Measurements from ENCODE around the gene TMOD1. TPM values are rescaled to one million over a fixed set of nuclear protein-coding genes. Genes with fewer than 3 reads are reported as not detected.
A peak's percentile ranks its signal among the peaks of the same experiment; 100 is the strongest.

The TMOD1 gene
- total and polyA plus RNA-seq, 9 of the 15 experiments (the other 6 are each of a cell fraction or from before 2014, with no cell fraction given), result 7.1 to 41.2 (median 14.2) TPM

DNA sequence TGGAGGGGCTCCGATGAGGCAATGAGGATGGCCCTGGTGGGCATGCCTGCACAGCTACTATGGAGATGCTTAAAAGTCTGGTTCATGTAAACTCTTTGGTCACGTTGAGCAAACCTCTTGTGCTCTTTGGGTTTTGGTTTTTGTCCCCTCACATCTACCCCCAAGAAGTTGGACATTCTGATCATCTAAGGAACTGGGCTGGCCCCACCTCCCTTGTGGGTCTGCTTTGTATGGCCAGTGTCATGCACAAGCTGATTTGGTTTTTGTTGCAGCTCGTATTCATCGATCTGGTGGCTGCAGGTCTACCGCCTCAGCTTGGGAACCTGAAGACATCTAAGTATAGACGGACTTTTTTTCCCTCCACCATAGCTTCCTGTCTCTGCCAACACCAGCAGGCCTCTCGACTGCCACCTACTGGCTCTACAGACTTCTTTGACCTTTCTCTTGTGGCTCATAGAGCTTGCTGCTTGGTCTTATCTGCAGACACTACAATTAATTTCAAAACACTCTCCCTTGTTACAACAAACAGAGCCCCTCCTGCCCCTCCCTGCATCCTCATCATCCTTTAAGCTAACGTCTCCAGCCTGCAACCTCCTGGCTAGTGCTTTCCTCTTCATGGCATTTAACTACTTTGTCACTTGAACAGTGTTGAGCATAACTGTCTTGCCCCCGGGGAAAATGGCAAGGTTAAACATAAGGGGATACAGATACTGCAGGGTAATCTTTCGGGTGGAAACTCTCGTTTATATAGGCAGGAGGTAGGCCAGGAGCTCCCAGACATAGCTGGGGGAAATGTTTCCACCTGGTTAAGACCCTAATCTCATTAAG is 97.2 kb downstream of the TMOD1 start (continued):
- TF ChIP-seq, protein P1, sequence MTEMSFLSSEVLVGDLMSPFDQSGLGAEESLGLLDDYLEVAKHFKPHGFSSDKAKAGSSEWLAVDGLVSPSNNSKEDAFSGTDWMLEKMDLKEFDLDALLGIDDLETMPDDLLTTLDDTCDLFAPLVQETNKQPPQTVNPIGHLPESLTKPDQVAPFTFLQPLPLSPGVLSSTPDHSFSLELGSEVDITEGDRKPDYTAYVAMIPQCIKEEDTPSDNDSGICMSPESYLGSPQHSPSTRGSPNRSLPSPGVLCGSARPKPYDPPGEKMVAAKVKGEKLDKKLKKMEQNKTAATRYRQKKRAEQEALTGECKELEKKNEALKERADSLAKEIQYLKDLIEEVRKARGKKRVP (CRISPR knock-in tag; IDR thresholded peaks at IDR 0.05), result no peak
- TF ChIP-seq ZNF584 (CRISPR knock-in tag; IDR thresholded peaks at IDR 0.05; ENCODE audit: low read depth) (no peak), MCM3 (IDR thresholded peaks at IDR 0.05) (no peak), FIP1L1 (IDR thresholded peaks at IDR 0.05; ENCODE audit: low read depth, low read length, poor library complexity, severe bottlenecking) (no peak), SETDB1 (IDR thresholded peaks at IDR 0.05; ENCODE audit: low read length) (no peak), POLR3A (IDR thresholded peaks at IDR 0.05; ENCODE audit: borderline replicate concordance, extremely low read depth, insufficient read depth, insufficient read length) (no peak), RHOXF2B (CRISPR knock-in tag; conservative IDR thresholded peaks at IDR 0.05) (0 out of 2 replicates have a peak, but pooled peaks have one; percentile 18), ZNF561 (CRISPR knock-in tag; conservative IDR thresholded peaks at IDR 0.05) (no peak), KLF16 (IDR thresholded peaks at IDR 0.05) (no peak), ZNF644 (tag; IDR thresholded peaks at IDR 0.05; ENCODE audit: low read depth) (no peak)
- TF ChIP-seq, protein P2, sequence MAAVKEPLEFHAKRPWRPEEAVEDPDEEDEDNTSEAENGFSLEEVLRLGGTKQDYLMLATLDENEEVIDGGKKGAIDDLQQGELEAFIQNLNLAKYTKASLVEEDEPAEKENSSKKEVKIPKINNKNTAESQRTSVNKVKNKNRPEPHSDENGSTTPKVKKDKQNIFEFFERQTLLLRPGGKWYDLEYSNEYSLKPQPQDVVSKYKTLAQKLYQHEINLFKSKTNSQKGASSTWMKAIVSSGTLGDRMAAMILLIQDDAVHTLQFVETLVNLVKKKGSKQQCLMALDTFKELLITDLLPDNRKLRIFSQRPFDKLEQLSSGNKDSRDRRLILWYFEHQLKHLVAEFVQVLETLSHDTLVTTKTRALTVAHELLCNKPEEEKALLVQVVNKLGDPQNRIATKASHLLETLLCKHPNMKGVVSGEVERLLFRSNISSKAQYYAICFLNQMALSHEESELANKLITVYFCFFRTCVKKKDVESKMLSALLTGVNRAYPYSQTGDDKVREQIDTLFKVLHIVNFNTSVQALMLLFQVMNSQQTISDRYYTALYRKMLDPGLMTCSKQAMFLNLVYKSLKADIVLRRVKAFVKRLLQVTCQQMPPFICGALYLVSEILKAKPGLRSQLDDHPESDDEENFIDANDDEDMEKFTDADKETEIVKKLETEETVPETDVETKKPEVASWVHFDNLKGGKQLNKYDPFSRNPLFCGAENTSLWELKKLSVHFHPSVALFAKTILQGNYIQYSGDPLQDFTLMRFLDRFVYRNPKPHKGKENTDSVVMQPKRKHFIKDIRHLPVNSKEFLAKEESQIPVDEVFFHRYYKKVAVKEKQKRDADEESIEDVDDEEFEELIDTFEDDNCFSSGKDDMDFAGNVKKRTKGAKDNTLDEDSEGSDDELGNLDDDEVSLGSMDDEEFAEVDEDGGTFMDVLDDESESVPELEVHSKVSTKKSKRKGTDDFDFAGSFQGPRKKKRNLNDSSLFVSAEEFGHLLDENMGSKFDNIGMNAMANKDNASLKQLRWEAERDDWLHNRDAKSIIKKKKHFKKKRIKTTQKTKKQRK (IDR thresholded peaks at IDR 0.05; ENCODE audit: borderline replicate concordance, low read depth, low read length), result no peak
- TF ChIP-seq, protein P3, sequence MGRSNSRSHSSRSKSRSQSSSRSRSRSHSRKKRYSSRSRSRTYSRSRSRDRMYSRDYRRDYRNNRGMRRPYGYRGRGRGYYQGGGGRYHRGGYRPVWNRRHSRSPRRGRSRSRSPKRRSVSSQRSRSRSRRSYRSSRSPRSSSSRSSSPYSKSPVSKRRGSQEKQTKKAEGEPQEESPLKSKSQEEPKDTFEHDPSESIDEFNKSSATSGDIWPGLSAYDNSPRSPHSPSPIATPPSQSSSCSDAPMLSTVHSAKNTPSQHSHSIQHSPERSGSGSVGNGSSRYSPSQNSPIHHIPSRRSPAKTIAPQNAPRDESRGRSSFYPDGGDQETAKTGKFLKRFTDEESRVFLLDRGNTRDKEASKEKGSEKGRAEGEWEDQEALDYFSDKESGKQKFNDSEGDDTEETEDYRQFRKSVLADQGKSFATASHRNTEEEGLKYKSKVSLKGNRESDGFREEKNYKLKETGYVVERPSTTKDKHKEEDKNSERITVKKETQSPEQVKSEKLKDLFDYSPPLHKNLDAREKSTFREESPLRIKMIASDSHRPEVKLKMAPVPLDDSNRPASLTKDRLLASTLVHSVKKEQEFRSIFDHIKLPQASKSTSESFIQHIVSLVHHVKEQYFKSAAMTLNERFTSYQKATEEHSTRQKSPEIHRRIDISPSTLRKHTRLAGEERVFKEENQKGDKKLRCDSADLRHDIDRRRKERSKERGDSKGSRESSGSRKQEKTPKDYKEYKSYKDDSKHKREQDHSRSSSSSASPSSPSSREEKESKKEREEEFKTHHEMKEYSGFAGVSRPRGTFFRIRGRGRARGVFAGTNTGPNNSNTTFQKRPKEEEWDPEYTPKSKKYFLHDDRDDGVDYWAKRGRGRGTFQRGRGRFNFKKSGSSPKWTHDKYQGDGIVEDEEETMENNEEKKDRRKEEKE (IDR thresholded peaks at IDR 0.05; ENCODE audit: borderline replicate concordance in 1 of 2, control insufficient read depth in 1 of 2, low read depth in 2 of 2, low read length in 1 of 2), result no peak

Measured in K562 (cell line).